ENCODE measurements around the gene KRT26.

Gene KRT26

DNA sequence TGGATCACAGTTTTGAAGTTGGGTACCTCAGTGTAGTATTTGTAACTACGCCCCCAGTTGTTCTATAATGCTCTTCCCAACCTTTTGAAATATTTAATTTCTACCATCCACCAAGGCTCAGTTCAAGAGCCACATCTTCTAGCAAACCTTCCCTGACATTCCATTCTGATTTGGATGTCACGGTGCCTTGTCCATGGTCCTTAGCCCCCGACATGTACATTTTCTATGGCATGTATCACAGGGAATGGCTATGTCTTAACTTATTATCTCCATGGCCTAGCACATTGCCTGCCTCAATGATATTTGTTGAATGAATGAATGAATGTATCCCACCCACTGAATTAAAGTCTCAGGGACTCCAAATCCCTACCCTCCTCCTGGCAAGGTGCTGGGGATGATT is 34.1 kb upstream of the KRT26 start:
- no peak for DNase-seq
- Histone ChIP-seq H3K27me3 (ENCODE audit: insufficient read depth, low read length, poor library complexity) (peaks cover 23% of the 10 kb centered on the region), H3K4me1 (ENCODE audit: insufficient read depth, low read length) (no peaks in the 10 kb centered on the region; the same call in 1 of the 2 replicates), H3K4me3 (ENCODE audit: low read depth in 1 of 2, low read length in 2 of 2) (no peak overlapping the region), H3K27ac (ENCODE audit: low read length) (no peak overlapping the region), H3K79me2 (ENCODE audit: insufficient read depth, low read length) (no peaks in the 10 kb centered on the region), H3K36me3 (ENCODE audit: insufficient read depth, low read length) (no peaks in the 10 kb centered on the region), H3K4me2 (ENCODE audit: insufficient read depth, low read length) (no peak overlapping the region), H4K20me1 (ENCODE audit: insufficient read depth, low read length) (no peaks in the 10 kb centered on the region), H2AFZ (ENCODE audit: low read depth, low read length) (no peak overlapping the region), H3K9me3 (ENCODE audit: insufficient read depth, low read length, severe bottlenecking) (no peaks in the 10 kb centered on the region), H3K9ac (ENCODE audit: low read depth, low read length) (no peak overlapping the region)
- TF ChIP-seq, protein P1, sequence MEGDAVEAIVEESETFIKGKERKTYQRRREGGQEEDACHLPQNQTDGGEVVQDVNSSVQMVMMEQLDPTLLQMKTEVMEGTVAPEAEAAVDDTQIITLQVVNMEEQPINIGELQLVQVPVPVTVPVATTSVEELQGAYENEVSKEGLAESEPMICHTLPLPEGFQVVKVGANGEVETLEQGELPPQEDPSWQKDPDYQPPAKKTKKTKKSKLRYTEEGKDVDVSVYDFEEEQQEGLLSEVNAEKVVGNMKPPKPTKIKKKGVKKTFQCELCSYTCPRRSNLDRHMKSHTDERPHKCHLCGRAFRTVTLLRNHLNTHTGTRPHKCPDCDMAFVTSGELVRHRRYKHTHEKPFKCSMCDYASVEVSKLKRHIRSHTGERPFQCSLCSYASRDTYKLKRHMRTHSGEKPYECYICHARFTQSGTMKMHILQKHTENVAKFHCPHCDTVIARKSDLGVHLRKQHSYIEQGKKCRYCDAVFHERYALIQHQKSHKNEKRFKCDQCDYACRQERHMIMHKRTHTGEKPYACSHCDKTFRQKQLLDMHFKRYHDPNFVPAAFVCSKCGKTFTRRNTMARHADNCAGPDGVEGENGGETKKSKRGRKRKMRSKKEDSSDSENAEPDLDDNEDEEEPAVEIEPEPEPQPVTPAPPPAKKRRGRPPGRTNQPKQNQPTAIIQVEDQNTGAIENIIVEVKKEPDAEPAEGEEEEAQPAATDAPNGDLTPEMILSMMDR (IDR thresholded peaks at IDR 0.05; ENCODE audit: borderline replicate concordance, extremely low read depth, low read length, poor library complexity, severe bottlenecking) = no peak
- TF ChIP-seq EZH2 (IDR thresholded peaks at IDR 0.05; ENCODE audit: borderline replicate concordance, low read depth, low read length, severe bottlenecking) = no peak
- ATAC-seq (ENCODE audit: insufficient read depth, low read depth) = no peak

- Histone ChIP-seq H3K79me2 (ENCODE audit: insufficient read depth, low read length) (no peaks in the 10 kb centered on the region), H3K27ac (ENCODE audit: low read length) (no peak overlapping the region), H3K4me2 (ENCODE audit: insufficient read depth, low read length) (no peak overlapping the region), H2AFZ (ENCODE audit: low read depth, low read length) (no peak overlapping the region), H3K27me3 (ENCODE audit: insufficient read depth, low read length, poor library complexity) (peaks cover 34% of the 10 kb centered on the region), H3K36me3 (ENCODE audit: insufficient read depth, low read length) (no peaks in the 10 kb centered on the region), H3K4me1 (ENCODE audit: insufficient read depth, low read length) (no peaks in the 10 kb centered on the region; the same call in 1 of the 2 replicates), H3K4me3 (ENCODE audit: low read depth in 1 of 2, low read length in 2 of 2) (no peak overlapping the region), H3K9me3 (ENCODE audit: insufficient read depth, low read length, severe bottlenecking) (no peaks in the 10 kb centered on the region), H3K9ac (ENCODE audit: low read depth, low read length) (no peak overlapping the region), H4K20me1 (ENCODE audit: insufficient read depth, low read length) (no peaks in the 10 kb centered on the region)
- TF ChIP-seq, protein P1 (IDR thresholded peaks at IDR 0.05; ENCODE audit: borderline replicate concordance, extremely low read depth, low read length, poor library complexity, severe bottlenecking) = peak; percentile 94
- no peak for TF ChIP-seq EZH2 (IDR thresholded peaks at IDR 0.05; ENCODE audit: borderline replicate concordance, low read depth, low read length, severe bottlenecking)
- DNase-seq (peak; percentile 76), ATAC-seq (ENCODE audit: insufficient read depth, low read depth) (peak; percentile 96)
Observed at GRCh38 chr17:40803617-40804082, 31.6 kb upstream of the KRT26 start.

DNA sequence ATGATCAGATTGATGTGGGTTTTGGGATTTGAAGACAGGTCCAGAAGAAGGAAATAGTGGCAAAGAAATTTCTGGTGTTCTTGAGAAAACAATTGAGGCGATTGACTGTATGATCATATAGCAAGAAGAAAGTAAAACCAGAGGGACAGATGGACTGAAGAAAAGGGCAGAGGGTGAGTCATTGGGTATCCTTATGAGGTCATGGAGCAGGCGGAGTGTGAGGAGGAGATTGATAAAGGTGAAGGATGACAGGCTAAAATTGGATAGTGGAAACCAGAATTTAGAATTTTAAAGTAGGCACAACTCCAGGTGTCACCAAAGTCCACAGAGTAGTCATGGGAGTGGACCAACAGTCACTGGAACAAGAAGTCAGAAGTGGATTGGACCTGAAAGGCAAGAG is 29.2 kb upstream of the KRT26 start:
- Histone ChIP-seq H2AFZ (ENCODE audit: low read depth, low read length) (no peak overlapping the region), H3K36me3 (ENCODE audit: insufficient read depth, low read length) (no peaks in the 10 kb centered on the region), H3K4me3 (ENCODE audit: low read depth in 1 of 2, low read length in 2 of 2) (no peak overlapping the region), H3K4me2 (ENCODE audit: insufficient read depth, low read length) (no peak overlapping the region), H3K27ac (ENCODE audit: low read length) (no peak overlapping the region), H3K79me2 (ENCODE audit: insufficient read depth, low read length) (no peaks in the 10 kb centered on the region), H3K9me3 (ENCODE audit: insufficient read depth, low read length, severe bottlenecking) (no peaks in the 10 kb centered on the region), H3K9ac (ENCODE audit: low read depth, low read length) (no peak overlapping the region), H3K27me3 (ENCODE audit: insufficient read depth, low read length, poor library complexity) (peaks cover 37% of the 10 kb centered on the region), H3K4me1 (ENCODE audit: insufficient read depth, low read length) (no peaks in the 10 kb centered on the region; the same call in 1 of the 2 replicates), H4K20me1 (ENCODE audit: insufficient read depth, low read length) (no peaks in the 10 kb centered on the region)
- ATAC-seq (ENCODE audit: insufficient read depth, low read depth) (no peak), DNase-seq (no peak)
- TF ChIP-seq, protein P1 (IDR thresholded peaks at IDR 0.05; ENCODE audit: borderline replicate concordance, extremely low read depth, low read length, poor library complexity, severe bottlenecking) = no peak
- no peak for TF ChIP-seq EZH2 (IDR thresholded peaks at IDR 0.05; ENCODE audit: borderline replicate concordance, low read depth, low read length, severe bottlenecking)

GRCh38 chr17:40800381-40800780 is 28.4 kb upstream of the KRT26 start:
- no peak for TF ChIP-seq EZH2 (IDR thresholded peaks at IDR 0.05; ENCODE audit: borderline replicate concordance, low read depth, low read length, severe bottlenecking)
- TF ChIP-seq, protein P1 (IDR thresholded peaks at IDR 0.05; ENCODE audit: borderline replicate concordance, extremely low read depth, low read length, poor library complexity, severe bottlenecking) = no peak
- Histone ChIP-seq H3K27ac (ENCODE audit: low read length) (no peak overlapping the region), H3K4me1 (ENCODE audit: insufficient read depth, low read length) (no peaks in the 10 kb centered on the region; the same call in 1 of the 2 replicates), H3K9ac (ENCODE audit: low read depth, low read length) (no peak overlapping the region), H3K79me2 (ENCODE audit: insufficient read depth, low read length) (no peaks in the 10 kb centered on the region), H2AFZ (ENCODE audit: low read depth, low read length) (no peak overlapping the region), H3K4me3 (ENCODE audit: low read depth in 1 of 2, low read length in 2 of 2) (no peak overlapping the region), H3K36me3 (ENCODE audit: insufficient read depth, low read length) (no peaks in the 10 kb centered on the region), H3K27me3 (ENCODE audit: insufficient read depth, low read length, poor library complexity) (peaks cover 40% of the 10 kb centered on the region), H4K20me1 (ENCODE audit: insufficient read depth, low read length) (no peaks in the 10 kb centered on the region), H3K4me2 (ENCODE audit: insufficient read depth, low read length) (no peak overlapping the region), H3K9me3 (ENCODE audit: insufficient read depth, low read length, severe bottlenecking) (no peaks in the 10 kb centered on the region)
- ATAC-seq (ENCODE audit: insufficient read depth, low read depth) = no peak
- DNase-seq = no peak

Measured in DND-41 (cell line).